Glomerular visceral epithelial cell (primary cell): ENCODE measurements around the gene PCDHA5.

ENCODE experiments used
- DNase-seq: peaks from one replicate; pipeline ENCODE4 v3.0.0-alpha.2; 2016; ENCODE audit errors: extremely low spot score

Gene PCDHA5

DNA sequence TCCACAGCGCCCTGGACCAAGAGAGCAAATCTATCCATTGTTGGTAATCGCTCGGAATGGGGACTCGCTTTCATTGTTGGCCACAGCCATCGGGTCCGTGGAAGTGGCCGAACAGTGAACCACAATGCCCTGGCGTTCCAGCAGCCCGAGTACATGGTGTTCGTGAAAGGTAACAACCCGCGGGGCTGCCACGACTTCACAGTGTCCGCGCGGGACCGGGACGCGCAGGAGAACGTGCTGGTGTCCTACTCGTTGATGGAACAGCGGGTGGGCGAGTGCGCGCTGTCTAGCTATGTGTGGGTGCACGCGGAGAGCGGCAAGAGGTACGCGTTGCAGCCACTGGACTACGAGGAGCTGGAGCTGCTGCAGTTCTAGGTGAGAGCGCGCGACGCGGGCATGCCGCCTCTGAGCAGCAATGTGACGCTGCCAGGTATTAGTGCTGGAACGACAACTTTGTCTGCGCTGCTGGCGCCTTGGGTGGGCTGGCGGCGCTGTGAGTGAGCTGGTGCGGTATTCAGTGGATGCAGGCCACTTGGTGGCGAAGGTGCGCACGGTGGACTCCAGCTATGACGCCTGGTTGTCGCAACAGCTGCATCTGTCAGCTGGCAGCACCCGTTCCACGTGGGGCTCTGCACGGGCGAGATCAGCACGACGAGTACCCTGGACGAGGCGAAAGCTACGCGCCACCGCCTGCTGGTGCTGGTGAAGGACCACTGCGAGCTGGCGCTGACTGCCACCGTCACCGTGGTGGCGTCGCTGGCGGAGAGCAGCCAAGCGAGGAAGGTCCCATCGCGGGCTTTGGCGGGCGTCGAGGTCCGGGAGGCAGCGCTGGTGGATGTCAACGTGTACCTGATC lies 41.3 kb downstream of the PCDHA5 start:
- DNase-seq: no peak

DNA sequence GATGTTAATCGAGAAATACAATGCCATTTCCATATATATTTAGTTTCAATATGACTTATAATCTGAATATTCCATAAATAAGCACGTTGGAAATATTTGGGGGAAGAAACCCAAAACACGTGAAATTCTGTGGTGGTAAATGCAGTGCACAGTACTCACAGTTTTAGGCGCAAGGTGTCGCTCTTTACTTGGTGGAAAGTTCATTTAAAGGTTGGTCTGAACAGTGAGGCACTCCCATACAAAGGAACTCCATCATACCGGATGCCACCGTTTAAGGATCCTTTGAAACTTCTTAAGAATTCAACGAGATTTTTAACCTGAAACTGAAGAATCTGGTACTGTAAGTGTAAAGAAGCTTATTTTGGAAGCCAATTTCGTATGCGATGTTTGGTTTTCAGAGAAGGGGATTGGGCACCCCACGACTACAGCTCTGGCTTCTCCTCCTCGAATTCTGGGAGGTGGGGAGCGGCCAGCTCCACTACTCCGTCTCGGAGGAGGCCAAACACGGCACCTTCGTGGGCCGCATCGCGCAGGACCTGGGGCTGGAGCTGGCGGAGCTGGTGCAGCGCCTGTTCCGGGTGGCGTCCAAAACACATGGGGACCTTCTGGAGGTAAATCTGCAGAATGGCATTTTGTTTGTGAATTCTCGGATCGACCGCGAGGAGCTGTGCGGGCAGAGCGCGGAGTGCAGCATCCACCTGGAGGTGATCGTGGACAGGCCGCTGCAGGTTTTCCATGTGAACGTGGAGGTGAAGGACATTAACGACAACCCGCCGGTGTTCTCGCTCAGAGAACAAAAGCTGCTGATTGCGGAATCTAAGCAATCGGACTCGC lies 47.5 kb downstream of the PCDHA5 start, which contains the start of gene PCDHA11:
Gene PCDHA11 (plus strand): TSS at position 237 of the 834 bp plus-strand sequence. CDS start 147 bp downstream, at position 384.
- peak; percentile 27 for DNase-seq

- no peak for DNase-seq
Observed at GRCh38 chr5:140869555-140869886, 48.1 kb downstream of the PCDHA5 start.

GRCh38 chr5:140870221-140871201 lies 49.1 kb downstream of the PCDHA5 start:
- DNase-seq: no peak
